Stimulated activated CD4-positive, alpha-beta T cell treated with anti-CD3 and anti-CD28 coated beads, Interleukin-15, amount 100 ng/mL, for 24 hours (primary cell): Measurements from ENCODE around the gene DOCK2.
"Not testable (repeated sequence)": the region's sequence is repeated elsewhere in the genome, so short reads cannot be mapped to it uniquely, and the experiment has no call there.

Experiments
- DNase-seq: peaks from one replicate; pipeline ENCODE4 v3.0.0-alpha.2; 2020

Gene DOCK2

GRCh38 chr5:169797577-169797976 is 160.5 kb downstream of the DOCK2 start:
- DNase-seq = no peak

GRCh38 chr5:169798438-169798837 is 161.4 kb downstream of the DOCK2 start:
- DNase-seq = no peak

DNA sequence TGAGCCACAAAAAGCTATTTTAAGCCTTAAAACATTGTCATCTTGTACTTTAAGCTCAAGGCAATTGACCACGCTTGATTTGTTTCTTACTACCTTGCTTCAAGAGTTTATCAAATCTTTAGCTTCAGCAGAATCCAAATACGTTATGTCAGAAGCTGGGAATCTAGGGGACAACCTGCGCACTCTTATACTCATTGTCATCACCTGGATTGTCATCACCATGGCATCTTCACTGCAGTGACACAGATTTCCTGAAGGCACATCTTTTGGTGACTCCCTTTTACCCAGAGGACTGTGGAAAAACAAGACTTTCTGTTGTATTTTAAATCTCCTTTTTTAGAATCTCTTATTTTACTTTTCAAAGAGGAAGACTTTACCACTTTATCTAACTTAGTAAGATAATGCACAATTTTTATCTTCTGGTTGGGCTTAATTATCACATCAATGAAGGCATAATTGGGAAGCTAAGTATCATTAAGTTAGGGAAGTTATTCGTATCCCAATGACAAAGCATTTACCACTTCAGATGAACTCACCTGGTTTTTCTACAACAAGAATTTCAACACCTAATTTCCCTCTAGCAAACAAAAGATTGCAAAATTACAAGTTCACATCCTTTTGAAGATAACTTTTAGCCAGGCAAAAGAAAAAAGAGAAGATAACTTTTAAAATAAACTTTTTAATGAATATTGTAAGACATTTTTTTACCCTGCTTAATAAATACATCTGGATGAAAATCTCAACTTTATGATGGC is 162.0 kb downstream of the DOCK2 start:
- no peak for DNase-seq

- no peak for DNase-seq
Observed at GRCh38 chr5:169801324-169801777, 164.3 kb downstream of the DOCK2 start.

- DNase-seq = no peak
Observed at GRCh38 chr5:169801781-169802180, 164.7 kb downstream of the DOCK2 start.

- DNase-seq = no peak
Observed at GRCh38 chr5:169803077-169803981, 166.3 kb downstream of the DOCK2 start.

DNA sequence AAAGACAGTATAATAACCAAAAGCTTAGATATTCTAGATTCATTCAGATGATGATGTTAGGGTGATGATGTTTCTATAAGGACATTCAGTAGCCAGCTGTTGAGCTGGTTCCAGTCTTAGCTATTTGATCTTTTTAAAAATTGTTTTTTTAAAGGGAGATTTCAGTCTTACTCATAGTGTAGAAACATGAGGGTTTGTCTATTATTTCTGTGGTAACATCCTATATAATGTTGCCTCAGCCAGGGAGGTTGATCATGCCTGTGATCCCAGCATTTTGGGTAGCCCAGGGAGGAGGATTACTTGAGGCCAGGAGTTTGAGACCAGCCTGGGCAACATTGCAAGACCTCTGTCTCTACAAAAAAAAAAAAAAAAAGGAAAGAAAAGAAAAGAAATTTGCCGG is 167.8 kb downstream of the DOCK2 start:
- no peak for DNase-seq

DNA sequence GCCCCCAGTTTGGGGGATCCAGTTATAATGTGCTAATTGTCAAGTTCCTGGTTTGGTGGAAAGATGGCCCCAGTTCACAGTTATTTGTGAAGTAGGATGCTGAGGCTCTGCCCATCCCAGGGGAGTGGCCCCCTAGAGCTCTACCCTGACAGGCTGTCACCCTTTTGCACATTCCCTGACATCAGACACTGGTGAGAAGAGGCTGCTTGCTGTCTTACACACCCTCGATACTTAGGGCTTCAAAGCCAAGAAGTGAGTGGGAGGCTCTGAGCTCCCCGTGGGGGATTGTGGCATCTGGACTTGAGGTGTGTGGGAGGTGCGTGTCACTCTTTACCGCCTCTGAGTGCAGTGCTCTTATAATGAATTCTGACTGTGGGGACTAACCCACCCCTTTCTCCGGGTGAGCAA is 168.5 kb downstream of the DOCK2 start:
- DNase-seq = peak; percentile 73

DNA sequence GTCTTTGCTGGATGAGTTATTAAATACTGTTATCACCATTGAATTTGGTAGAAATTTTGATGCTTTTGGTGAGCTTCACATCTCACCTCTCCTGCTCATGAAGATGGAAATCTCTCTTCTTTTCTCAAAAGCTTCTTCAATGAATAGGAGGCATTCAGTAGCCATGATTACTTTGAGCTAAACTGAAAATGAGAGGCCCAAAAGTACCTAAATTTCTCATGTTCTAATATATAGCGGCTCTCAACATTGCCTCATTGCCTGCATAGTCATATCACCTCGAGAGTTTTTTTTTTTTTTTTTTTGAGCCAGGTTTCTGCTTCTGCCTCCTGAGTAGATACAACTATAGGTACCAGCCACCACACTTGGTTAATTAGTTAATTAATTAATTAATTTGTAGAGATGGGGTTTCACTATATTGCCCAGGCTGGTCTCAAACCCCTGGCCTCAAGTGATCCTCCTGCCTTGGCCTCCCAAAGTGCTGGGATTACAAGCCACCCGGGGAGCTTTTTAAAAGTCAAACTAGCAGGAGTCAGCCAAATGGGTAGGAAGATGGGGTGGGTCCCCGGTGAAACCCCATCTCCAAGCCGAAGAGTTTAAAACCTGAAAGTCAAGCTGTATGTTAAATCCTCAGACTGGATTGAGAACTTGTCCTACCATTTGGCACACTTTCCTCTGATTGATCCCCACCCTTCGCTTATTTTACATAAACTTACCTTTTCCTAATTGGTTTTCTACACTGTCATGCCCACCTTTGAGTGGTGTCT is 169.0 kb downstream of the DOCK2 start:
- DNase-seq = no peak

DNA sequence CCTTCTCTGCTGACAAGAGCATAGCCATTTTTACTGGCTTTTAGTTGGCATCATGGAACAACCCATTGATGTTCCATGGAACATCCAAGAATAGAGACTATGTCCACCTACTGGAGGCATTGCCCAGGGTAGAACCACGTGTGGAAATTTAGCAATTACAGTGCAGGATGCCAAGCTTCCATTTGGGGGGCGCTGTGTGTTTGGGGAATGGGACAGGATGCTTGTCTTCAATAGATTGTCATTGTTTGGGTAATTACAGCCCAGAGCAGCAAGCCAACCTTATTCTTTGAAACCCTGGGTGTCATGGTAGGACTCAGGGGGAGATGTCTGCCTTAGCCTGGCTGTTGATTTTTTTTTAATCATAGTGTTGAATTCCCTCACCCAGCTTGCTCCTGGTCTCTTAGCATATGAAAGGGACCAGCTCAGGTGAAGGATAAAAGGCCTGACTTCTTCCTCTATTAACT is 171.1 kb downstream of the DOCK2 start:
- DNase-seq = no peak

- not testable (repeated sequence) for DNase-seq
Observed at GRCh38 chr5:169808880-169809279, 171.8 kb downstream of the DOCK2 start.

DNA sequence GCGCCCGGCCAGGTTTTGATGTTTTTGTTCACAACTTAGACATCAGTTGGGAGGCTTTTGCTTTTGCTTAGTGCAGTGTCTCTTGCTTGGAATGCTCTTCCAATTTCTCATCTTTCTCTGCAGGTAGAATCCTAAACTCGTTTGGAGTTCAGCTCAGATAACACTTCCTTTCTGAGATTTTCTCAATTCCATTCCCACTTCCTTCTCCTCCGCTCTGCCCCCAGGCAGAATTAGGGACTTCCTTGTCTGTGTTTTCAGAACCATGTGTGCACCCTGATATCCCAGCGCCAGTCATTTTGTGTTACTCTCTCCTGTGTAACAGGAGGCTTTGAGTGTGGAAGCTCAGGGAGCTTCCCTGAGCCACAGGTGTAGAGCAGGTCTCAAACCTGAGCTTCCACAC is 172.2 kb downstream of the DOCK2 start:
- DNase-seq = no peak

- no peak for DNase-seq
Observed at GRCh38 chr5:169810524-169810923, 173.4 kb downstream of the DOCK2 start.

DNA sequence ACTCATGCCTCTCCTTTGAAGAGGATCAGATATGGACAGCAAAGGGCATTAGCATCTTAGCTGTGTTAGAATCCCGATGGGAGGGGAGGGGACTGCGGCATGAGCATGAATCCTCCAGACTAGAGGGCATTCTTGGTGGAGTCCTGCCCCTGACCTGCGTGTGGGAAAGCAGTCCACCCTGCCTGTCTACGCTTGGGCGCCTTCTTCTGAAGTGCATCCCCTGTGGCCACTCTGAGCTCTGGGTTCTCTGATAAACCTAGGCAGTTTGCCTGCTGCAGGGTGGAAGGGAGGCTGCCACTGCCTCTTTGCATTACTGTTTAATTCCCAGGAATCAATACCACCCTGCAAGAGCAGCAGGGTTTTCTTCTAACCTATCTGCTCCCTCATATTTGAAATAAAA is 173.9 kb downstream of the DOCK2 start:
- DNase-seq = no peak

DNA sequence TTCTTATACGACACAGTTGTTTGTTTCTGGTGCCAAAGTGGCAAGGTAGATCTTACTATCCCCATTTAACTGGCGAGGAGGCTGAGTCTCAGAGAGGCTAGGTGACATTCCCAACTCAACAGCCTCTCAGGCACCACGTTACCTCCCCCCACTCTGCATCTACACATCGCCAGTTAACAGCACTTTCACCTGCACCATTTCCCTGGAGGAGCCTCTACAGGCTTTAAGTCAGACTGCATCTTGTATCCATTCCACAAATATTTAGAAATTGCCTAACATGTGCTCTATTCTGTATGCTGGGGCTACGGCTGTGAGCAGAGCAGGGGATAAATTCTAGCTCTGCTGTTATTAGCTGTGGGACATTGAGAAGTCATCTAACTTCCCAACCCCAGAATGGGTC is 174.6 kb downstream of the DOCK2 start:
- no peak for DNase-seq

DNA sequence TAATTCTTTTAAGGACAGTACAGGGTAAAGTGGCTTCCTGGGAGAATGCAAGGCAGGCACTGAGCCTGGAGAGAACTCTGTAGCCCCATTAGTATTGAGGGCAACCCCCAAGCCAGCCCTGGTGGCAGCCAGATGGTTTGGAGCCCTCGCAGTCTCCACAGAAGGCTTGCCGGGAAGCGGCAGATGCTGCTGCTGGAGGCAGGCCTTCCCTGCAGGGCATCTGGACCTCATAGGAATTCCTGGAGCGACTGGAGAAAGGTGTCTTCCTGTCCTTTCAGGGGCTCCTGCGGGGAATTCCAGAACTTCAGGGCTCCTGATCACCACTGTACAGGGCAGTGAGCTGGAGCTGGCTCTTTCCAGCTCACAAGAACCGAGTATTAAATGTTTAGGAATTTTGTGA is 175.7 kb downstream of the DOCK2 start:
- DNase-seq = no peak

- no peak for DNase-seq
Observed at GRCh38 chr5:169814045-169814444, 177.0 kb downstream of the DOCK2 start.

GRCh38 chr5:169814522-169814921 is 177.4 kb downstream of the DOCK2 start:
- no peak for DNase-seq

DNA sequence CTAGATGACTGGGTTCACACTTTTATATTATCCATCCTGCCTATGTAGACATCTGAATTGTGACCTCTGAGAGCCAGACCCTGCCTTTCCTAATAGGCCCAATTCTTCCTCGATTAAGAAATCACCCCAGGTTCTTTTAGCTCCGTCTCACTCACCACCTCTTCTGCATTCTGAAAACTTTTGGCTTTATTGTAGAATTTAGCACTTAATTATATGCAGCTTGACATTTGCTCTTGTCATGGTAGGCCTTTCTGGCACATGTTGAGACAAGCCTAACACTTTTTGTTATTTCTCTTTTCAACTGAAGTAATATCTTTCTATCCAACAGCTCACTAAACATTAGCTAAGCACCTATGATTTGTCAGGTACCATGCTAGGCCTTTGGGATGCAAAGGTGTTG is 180.0 kb downstream of the DOCK2 start:
- no peak for DNase-seq

DNA sequence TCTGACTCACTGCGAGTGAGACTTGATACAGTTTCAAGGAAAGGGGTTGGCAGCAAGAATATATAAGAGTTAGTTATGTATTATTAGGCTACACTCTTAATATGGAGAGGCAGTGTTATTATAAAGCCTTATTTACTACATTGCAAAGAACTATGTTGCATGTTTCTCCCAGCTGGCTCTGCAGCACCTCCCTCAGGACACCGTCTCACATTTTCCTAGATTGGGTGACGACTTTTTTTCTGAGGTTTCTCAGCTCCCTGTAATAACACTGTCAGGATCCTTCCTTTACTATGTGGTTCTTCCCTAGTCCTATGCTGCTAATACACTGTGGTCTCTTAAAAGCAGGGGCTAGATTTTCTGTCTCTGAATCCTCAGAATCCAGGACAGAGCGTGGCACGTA is 189.5 kb downstream of the DOCK2 start:
- DNase-seq = no peak

DNA sequence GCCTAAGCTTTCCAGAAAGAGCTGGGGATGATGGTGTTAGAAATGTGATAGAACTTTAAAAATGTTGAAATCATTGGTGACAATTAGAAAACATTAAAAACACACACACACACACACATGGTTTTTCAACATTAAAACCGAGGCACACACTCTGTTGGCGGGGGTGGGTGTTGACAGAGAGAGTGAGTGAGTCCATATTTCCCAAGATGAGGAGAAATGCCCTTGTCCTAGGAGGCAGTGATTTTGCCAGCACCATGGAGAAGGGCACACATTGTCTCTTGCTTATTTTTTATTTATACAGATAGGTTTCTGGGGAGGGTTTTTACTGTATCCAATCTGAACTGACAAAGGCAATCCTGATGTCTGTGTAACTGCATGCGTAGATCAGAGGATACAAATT is 190.7 kb downstream of the DOCK2 start:
- no peak for DNase-seq

GRCh38 chr5:169828385-169828784 is 191.3 kb downstream of the DOCK2 start:
- no peak for DNase-seq

GRCh38 chr5:169831331-169831730 is 194.3 kb downstream of the DOCK2 start:
- no peak for DNase-seq
